ENCODE measurements around the gene SF3B3. TPM values are rescaled to one million over a fixed set of nuclear protein-coding genes. Genes with fewer than 3 reads are reported as not detected.
A peak's percentile ranks its signal among the peaks of the same experiment; 100 is the strongest.

SF3B3 gene
- total RNA-seq: 81.9 and 107 TPM in 2 replicates
- 89.2 and 166 TPM in 2 replicates for polyA plus RNA-seq
- 183 and 273 TPM in 2 replicates for polyA plus RNA-seq (2012)
- 343 and 595 TPM in 2 replicates for polyA minus RNA-seq (ENCODE audit: low replicate concordance)

- DNase-seq (ENCODE audit: low read depth in 2 of 2): no peak
- Histone ChIP-seq H3K4me3 (replicated peaks in 1 of 4; ENCODE audit: control extremely low read depth in 1 of 4, insufficient read depth in 1 of 4, low read depth in 3 of 4, low read length in 4 of 4) (peak within 1 kb of the TSS; percentile 76 to 98 (median 94)), H3K27me3 (ENCODE audit: control insufficient read depth, insufficient read depth, low read length) (no peaks in the 10 kb centered on the region), H3K27ac (ENCODE audit: insufficient read depth, low read length) (peak within 1 kb of the TSS; percentile 92), H4K20me1 (ENCODE audit: control insufficient read depth, extremely low read depth, insufficient read depth, low read length) (no peaks in the 10 kb centered on the region), H3K9ac (ENCODE audit: insufficient read depth, low read length) (peak within 1 kb of the TSS; percentile 89), H3K36me3 (ENCODE audit: control insufficient read depth, insufficient read depth, low read length) (peaks cover 2% of the 10 kb centered on the region), H3K4me2 (ENCODE audit: extremely low read depth, insufficient read depth, low read length) (peak within 1 kb of the TSS; percentile 100), H3K9me3 (ENCODE audit: control insufficient read depth, insufficient read depth, low read depth, low read length) (no peaks in the 10 kb centered on the region), H3K79me2 (ENCODE audit: control insufficient read depth, insufficient read depth, low read length) (peaks cover 69% of the 10 kb centered on the region), H3K4me1 (ENCODE audit: control insufficient read depth, extremely low read depth, insufficient read depth, low read length) (peaks cover 12% of the 10 kb centered on the region), H2AFZ (ENCODE audit: low read length) (peak within 1 kb of the TSS; percentile 75)
- no peak for TF ChIP-seq CTCF (conservative IDR thresholded peaks at IDR 0.05 in 1 of 2, IDR thresholded peaks at IDR 0.05 in 1 of 2; ENCODE audit: low read depth in 1 of 2, low read length in 2 of 2)
- TF ChIP-seq EZH2 (IDR thresholded peaks at IDR 0.05; ENCODE audit: low read length, missing control alignments): no peak
Measured at GRCh38 chr16:70523743-70524398, at the start of gene SF3B3. Gene SF3B3, plus strand, starts transcription at chr16:70523816. Its CDS starts 2,841 bp downstream, at chr16:70526657.

DNA sequence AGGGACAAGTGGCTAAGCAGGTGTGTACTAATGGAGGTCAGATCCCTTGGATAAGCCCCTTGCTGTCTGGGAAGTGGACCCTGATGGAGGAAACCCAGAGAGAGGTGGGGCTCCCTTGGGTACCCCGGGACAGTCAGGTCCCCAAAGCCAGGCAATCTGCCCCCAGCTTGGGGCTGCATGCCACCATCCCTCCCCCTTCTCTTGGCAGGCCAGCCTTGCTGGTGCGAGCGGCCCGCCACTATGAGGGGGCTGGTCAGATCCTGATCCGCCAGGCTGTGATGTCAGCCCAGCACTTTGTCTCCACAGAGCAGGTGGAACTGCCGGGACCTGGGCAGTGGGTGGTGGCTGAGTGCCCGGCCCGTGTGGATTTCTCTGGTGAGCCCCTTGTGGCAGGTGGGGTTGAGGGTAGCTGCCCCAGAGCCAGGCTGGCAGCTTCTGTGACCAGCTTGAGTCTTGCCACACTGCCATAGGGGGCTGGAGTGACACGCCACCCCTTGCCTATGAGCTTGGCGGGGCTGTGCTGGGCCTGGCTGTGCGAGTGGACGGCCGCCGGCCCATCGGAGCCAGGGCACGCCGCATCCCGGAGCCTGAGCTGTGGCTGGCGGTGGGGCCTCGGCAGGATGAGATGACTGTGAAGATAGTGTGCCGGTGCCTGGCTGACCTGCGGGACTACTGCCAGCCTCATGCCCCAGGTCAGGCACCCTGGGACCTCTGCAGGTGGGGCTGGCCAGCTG, 49.1 kb upstream of the SF3B3 start:
- Histone ChIP-seq H3K36me3 (ENCODE audit: control insufficient read depth, insufficient read depth, low read length) (peaks cover 9% of the 10 kb centered on the region), H3K4me3 (replicated peaks in 1 of 4; ENCODE audit: control extremely low read depth in 1 of 4, insufficient read depth in 1 of 4, low read depth in 3 of 4, low read length in 4 of 4) (no peak overlapping the region), H4K20me1 (ENCODE audit: control insufficient read depth, extremely low read depth, insufficient read depth, low read length) (no peaks in the 10 kb centered on the region), H3K27me3 (ENCODE audit: control insufficient read depth, insufficient read depth, low read length) (no peaks in the 10 kb centered on the region), H3K79me2 (ENCODE audit: control insufficient read depth, insufficient read depth, low read length) (no peaks in the 10 kb centered on the region), H3K27ac (ENCODE audit: insufficient read depth, low read length) (no peak overlapping the region), H3K9ac (ENCODE audit: insufficient read depth, low read length) (no peak overlapping the region), H3K4me1 (ENCODE audit: control insufficient read depth, extremely low read depth, insufficient read depth, low read length) (peaks cover 18% of the 10 kb centered on the region), H2AFZ (ENCODE audit: low read length) (no peak overlapping the region), H3K9me3 (ENCODE audit: control insufficient read depth, insufficient read depth, low read depth, low read length) (no peaks in the 10 kb centered on the region), H3K4me2 (ENCODE audit: extremely low read depth, insufficient read depth, low read length) (no peak overlapping the region)
- no peak for DNase-seq (ENCODE audit: low read depth in 2 of 2)
- TF ChIP-seq EZH2 (IDR thresholded peaks at IDR 0.05; ENCODE audit: low read length, missing control alignments): no peak
- TF ChIP-seq CTCF (conservative IDR thresholded peaks at IDR 0.05 in 1 of 2, IDR thresholded peaks at IDR 0.05 in 1 of 2; ENCODE audit: low read depth in 1 of 2, low read length in 2 of 2): no peak

GRCh38 chr16:70475054-70475871, 48.4 kb upstream of the SF3B3 start:
- Histone ChIP-seq H3K36me3 (ENCODE audit: control insufficient read depth, insufficient read depth, low read length) (peaks cover 12% of the 10 kb centered on the region), H3K4me1 (ENCODE audit: control insufficient read depth, extremely low read depth, insufficient read depth, low read length) (peaks cover 18% of the 10 kb centered on the region), H3K79me2 (ENCODE audit: control insufficient read depth, insufficient read depth, low read length) (no peaks in the 10 kb centered on the region), H3K9ac (ENCODE audit: insufficient read depth, low read length) (no peak overlapping the region), H3K4me3 (replicated peaks in 1 of 4; ENCODE audit: control extremely low read depth in 1 of 4, insufficient read depth in 1 of 4, low read depth in 3 of 4, low read length in 4 of 4) (no peak overlapping the region), H2AFZ (ENCODE audit: low read length) (no peak overlapping the region), H3K4me2 (ENCODE audit: extremely low read depth, insufficient read depth, low read length) (no peak overlapping the region), H3K27me3 (ENCODE audit: control insufficient read depth, insufficient read depth, low read length) (no peaks in the 10 kb centered on the region), H3K27ac (ENCODE audit: insufficient read depth, low read length) (no peak overlapping the region), H4K20me1 (ENCODE audit: control insufficient read depth, extremely low read depth, insufficient read depth, low read length) (no peaks in the 10 kb centered on the region), H3K9me3 (ENCODE audit: control insufficient read depth, insufficient read depth, low read depth, low read length) (no peaks in the 10 kb centered on the region)
- no peak for DNase-seq (ENCODE audit: low read depth in 2 of 2)
- no peak for TF ChIP-seq CTCF (conservative IDR thresholded peaks at IDR 0.05 in 1 of 2, IDR thresholded peaks at IDR 0.05 in 1 of 2; ENCODE audit: low read depth in 1 of 2, low read length in 2 of 2)
- TF ChIP-seq EZH2 (IDR thresholded peaks at IDR 0.05; ENCODE audit: low read length, missing control alignments): no peak
